ENCODE results near the gene BCAN.
A peak's percentile ranks its signal among the peaks of the same experiment; 100 is the strongest.

Gene BCAN

DNA sequence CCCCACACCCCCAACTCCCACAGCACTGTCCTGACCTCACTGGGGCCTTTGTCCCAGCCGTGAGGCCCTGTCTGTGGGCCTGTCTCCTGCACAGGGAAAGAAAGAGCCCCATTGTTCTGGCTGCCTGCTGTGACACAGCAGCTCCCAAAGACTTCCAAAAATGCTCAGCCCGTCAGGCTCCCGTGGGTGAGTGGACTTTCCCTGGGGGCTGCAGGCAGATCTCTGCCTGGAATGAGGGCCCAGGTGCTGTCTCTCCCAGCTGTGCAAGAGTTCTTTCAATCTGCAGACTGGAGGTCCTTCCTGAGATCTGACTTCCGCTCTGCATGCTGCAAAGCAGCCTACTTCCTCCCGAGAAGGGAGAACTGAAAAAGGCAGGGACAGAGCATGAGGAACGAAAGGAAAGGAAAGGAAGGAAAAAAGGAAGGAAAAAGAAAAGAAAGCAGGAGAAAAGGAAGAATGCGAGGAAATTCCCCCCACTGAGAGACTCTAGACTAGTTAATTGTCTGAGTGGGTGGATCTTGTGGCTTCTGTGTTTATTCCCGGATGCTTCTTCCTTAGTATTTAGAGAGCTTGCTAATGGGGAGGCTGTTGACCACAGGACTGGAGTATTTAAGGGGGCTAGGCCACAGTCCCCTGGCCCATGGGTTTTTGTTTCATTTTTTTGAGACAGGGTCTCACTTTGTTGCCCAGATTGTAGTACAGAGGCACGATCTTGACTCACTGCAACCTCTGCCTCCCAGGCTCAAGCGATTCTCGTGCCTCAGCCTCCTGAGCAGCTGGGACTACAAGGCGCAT lies 20.3 kb downstream of the BCAN start:
- peak; percentile 94 for DNase-seq (ENCODE audit: low spot score)

GRCh38 chr1:156662800-156663055 lies 20.8 kb downstream of the BCAN start:
- no peak for DNase-seq (ENCODE audit: low spot score)

DNA sequence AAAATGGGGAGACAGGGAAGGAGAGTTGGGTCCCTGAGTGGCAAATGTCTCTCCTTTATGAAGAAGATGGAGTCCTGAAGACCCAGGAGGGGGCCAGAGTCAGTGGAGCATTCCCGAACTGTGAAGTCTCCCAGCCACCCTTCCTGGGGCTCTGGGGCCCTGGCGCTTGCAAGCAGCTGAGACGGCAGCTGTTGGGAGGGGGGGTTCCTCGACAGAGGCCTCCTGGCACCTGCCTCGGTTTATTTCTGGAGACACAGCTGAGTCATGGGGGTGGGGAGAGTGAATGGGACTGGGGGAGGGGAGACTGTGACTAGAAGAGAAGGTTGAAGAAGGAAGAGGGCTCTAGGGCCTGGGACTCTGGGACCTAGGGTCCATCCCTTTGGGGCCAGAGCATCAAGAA lies 21.3 kb downstream of the BCAN start:
- DNase-seq (ENCODE audit: low spot score) = no peak

GRCh38 chr1:156664046-156664766 lies 22.3 kb downstream of the BCAN start:
- DNase-seq (ENCODE audit: low spot score) = no peak

DNA sequence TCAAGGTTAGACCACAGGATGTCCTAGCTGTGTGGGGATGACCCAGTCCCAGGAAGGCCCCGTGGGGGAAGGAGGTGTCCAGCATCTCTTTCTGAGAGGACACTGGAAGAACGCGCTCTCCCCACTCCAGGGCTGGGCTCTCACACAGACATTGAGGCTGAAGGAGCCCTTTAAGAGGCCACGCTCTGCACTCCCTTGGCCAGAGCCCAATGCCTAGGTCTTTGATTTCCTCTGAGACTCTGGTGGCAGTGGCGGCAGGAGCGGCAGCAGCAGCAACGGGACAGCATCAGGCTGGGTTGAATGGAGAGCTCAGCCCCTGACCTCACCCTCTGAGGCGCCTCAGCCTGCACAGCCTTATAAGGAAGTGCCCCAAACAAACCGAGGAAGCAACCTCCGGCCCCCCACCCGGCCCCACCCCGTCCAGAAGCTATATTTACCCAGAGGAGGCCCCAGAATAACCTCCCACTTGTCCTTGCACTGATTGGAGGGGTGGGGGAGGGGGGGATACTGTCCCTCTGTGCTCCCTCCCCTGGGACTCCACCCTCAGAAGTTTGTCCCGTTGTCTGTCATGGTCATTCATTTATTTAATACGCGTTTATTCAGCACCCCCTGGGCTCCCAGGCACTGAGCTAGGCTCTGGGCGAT lies 23.0 kb downstream of the BCAN start:
- DNase-seq (ENCODE audit: low spot score) = no peak

GRCh38 chr1:156665539-156665938 lies 23.6 kb downstream of the BCAN start:
- DNase-seq (ENCODE audit: low spot score) = no peak

GRCh38 chr1:156666862-156667609 lies 25.1 kb downstream of the BCAN start:
- DNase-seq (ENCODE audit: low spot score) = no peak

DNA sequence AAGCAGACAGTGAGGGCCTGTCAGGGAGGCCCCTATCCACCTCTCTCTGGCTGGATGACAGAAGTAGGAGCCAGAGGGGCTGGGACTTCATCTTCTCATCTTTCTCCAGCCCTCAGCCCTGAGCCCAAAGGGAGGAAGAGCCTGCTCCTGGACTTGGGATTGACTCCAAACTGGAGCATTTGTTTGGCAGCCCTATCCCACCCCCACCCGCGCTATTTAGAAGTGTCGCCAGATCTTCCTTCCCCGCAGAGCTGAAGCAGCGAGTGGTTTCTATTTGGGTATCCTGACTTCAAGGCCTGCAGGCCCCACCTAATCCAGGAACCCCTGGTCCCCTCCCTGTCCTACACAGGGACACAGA lies 25.7 kb downstream of the BCAN start:
- DNase-seq (ENCODE audit: low spot score) = no peak

DNA sequence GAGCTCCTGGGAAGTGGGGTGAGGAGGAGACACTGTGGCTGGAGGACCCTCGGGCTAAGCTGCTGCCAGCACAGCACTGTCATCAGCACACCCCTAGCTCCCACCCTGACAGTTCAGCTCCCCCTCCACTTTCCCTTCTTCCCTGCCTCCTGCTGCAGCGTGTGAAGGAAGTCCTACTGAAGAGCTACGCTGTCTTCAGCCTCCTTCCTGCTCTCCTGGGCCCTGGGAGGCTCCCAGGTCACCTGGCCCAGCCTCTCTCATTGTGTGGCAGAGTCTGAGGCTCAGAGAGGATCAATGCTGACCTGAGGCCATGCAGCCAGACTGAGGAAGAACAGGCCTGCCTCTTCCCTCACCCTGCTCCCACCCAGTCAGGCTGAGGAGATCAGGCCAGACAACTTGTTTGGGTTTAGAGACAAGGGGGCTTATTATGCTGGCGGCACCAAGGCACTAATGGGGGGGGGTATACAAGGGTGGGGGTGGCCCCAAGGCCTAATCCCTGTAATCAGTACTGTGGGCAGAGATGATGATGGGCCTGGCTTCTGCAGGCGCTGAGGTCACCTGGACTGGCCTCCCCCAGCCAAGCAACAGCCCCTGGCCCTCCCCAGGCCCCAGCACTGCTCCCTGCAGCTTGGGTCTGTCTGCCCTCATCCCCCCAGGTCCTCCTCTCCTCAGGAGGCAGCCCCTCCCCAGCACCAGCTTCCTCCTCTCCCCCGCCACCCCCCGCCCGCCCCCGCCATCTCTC lies 26.2 kb downstream of the BCAN start:
- no peak for DNase-seq (ENCODE audit: low spot score)

DNA sequence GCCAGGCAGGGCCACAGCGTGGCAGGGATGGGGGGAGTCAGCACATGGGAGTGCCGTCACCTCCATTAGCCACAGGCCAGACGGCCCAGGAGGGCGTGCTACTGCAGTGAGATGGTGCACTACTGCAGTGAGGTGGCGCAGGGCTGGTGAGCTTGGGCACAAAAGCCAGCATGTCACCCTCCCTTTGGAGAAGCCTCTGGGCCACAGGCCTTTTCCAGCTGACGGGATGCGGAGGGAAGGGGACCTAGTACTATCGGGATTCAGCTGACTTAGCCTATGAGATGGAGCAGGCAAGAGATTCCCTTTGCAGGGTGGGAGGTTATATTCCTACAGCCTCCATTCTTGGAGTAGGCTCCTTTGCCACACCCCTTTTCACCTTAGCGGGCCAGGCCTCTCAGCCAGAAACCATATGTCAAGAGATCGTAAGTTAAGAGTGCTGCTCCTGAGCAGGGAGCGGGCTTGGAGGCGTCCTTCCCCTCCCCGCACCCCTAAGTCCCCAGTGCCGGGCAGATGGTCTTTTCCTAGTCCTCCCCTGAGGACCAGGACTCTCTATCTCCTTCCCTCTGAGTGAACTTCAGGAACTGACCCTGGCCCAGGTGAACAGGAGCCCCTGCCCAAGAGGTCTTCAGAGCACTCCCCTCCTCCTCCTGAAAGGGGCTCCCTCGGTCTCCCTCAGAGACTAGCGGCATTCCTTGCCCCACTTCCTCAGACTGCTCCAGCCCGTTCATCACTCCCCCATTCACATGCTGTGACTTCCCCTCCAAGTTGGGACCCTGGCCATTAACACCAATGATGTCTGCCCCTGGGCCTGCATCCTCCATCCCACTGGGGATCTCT lies 27.1 kb downstream of the BCAN start:
- no peak for DNase-seq (ENCODE audit: low spot score)

DNA sequence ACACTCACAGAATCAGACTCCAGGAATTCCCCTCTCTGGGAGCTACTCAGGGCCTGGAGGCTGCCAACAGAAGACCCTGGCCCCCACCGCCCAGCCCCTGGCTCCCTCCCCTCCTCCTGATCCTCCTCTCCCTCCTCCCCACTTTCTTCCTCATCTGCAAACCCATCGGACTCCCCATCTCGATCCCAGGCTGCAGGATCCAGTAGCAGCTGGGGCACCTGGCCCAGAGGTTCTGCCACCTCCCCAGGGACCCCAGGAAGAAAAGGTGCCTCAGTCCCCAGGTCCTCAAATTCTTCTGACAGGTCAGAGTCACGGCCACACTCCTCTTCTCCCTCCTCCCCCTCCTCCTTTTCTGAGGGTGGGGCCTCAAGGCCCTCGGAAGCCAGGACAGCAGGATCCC lies 27.9 kb downstream of the BCAN start:
- DNase-seq (ENCODE audit: low spot score) = no peak

- DNase-seq (ENCODE audit: low spot score) = no peak
These were observed 28.4 kb downstream of the BCAN start for GRCh38 chr1:156670359-156670758.

DNA sequence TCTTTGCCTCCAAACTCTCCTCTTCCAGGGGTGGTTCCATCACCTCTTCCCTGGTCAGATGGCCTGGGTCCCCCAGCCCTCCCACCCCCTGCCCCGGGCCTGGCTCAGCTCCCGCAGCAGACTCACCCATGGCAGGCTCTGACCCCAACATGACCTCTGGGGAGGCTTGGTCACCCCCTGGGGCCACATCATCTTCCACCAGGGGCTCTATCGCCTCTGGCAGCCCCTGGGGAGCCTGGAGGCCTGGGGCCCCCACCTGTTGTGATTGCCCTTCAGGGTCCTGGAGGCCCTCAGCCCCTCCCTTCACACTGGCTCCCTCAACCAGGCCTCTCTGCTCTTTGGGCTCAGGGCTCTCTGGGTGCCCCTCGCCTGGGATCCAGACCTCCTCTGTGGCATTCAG lies 28.9 kb downstream of the BCAN start:
- DNase-seq (ENCODE audit: low spot score) = no peak

DNA sequence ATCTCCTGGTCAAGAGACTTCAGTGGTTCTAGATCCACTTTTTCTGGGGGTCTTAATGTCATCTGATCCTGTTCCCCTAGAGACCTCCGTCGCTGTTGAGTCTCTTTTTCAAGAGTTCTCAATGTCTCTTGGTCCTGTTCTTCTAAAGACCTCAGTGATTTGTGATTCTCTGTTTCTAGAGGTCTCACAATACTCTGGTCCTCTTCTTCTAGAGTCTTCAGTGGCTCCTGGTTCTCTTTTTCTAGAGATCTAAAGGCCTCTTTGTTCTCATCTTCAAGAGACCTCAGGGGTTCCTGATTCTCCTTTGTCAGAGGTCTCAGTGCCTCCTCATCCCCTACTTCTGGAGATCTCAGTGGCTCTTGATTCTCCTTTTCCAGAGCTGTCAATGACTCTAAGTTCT lies 29.9 kb downstream of the BCAN start:
- DNase-seq (ENCODE audit: low spot score) = no peak

- DNase-seq (ENCODE audit: low spot score) = no peak
These were observed 31.6 kb downstream of the BCAN start for GRCh38 chr1:156673387-156674121.

- no peak for DNase-seq (ENCODE audit: low spot score)
These were observed 33.5 kb downstream of the BCAN start for GRCh38 chr1:156675210-156676113.

DNA sequence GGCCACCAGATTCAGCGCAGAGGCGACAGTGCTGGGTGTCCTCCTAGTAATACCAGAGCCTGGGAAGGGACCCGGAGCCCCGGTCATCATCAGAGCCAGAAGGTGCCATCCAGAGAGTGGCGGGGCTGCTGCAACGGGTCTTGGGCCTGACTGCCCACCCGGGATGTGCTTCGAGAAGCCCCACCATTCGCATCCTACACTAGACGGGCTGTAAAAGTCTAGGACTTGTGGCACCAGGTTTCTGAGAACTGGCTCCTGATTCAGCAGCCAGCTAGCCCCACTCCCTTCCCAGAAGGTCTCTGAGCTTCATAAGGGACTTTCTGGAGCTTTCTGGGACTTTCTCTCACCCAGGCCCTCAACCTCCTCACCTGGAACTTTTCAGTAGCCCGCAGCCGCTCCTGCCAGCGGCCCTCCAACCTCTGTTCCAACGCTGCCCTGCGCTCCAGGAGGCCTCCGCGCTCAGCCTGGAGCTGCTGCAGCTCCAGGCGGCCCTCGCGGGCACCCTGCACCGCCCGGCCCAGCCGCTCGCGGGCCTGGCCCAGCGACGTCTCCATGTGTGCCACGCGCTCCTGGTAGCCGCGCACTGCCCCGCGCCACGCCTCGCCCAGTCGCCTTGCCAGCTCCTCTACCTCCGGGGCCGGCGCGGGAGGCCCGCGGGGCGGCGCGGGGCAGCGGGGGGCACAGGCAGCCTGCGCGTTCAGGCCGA lies 34.4 kb downstream of the BCAN start:
- no peak for DNase-seq (ENCODE audit: low spot score)

- DNase-seq (ENCODE audit: low spot score) = peak; percentile 96
These were observed 35.1 kb downstream of the BCAN start, which contains the start of gene NES for GRCh38 chr1:156676820-156677615. NES (minus strand) TSS chr1:156677407; CDS start chr1:156677264, 143 bp downstream.

All from COLO829 (cell line).